Smooth muscle cell (in vitro differentiated cells): ENCODE data around the gene SDHC. TPM values are rescaled to one million over a fixed set of nuclear protein-coding genes. Genes with fewer than 3 reads are reported as not detected.

Source experiments
- DNase-seq: peaks from one replicate; lab custom pipeline; 2025; ENCODE audit not compliant: unreplicated experiment; lab: John Stamatoyannopoulos, UW
- H2AFZ ChIP-seq: fragments of 200-600 bp; sonication (generic); 2 replicates; pipeline ENCODE4 v1.6.0; 2016; ENCODE audit warnings: antibody characterized with exemption, low read depth, mild to moderate bottlenecking
- H3F3A ChIP-seq: fragments of 200-600 bp; sonication (generic); 2 replicates; pipeline ENCODE4 v1.6.0; 2017; ENCODE audit warnings: antibody characterized with exemption, low read depth
- H3K27ac ChIP-seq: fragments of 200-600 bp; sonication (generic); 2 replicates; pipeline ENCODE4 v1.5.1; 2016; ENCODE audit warnings: low read depth, mild to moderate bottlenecking
- H3K27me3 ChIP-seq: fragments of 200-600 bp; sonication (generic); 2 replicates; pipeline ENCODE4 v1.6.1; 2016; ENCODE audit warnings: low read depth, mild to moderate bottlenecking
- H3K36me3 ChIP-seq: fragments of 200-600 bp; sonication (generic); 2 replicates; pipeline ENCODE4 v1.5.1; 2016; ENCODE audit warnings: low read depth
- H3K4me1 ChIP-seq: fragments of 200-600 bp; sonication (generic); 2 replicates; pipeline ENCODE4 v1.5.1; 2016; ENCODE audit warnings: low read depth
- H3K4me2 ChIP-seq: fragments of 200-600 bp; sonication (generic); 2 replicates; pipeline ENCODE4 v1.6.0; 2016; ENCODE audit warnings: mild to moderate bottlenecking
- H3K4me3 ChIP-seq: fragments of 200-600 bp; sonication (generic); 2 replicates; pipeline ENCODE4 v1.5.1; 2016; ENCODE audit warnings: mild to moderate bottlenecking
- H3K79me2 ChIP-seq: fragments of 200-600 bp; sonication (generic); 2 replicates; pipeline ENCODE4 v1.6.0; 2016; ENCODE audit warnings: low read depth, mild to moderate bottlenecking
- H3K9ac ChIP-seq: fragments of 200-600 bp; sonication (generic); 2 replicates; pipeline ENCODE4 v1.6.0; 2016; ENCODE audit warnings: low read depth
- H3K9me3 ChIP-seq: fragments of 200-600 bp; sonication (generic); replicated peaks from 2 replicates; pipeline ENCODE4 v1.5.1; 2016; ENCODE audit warnings: low read depth
- H4K20me1 ChIP-seq: fragments of 200-600 bp; sonication (generic); 2 replicates; pipeline ENCODE4 v1.6.0; 2016; ENCODE audit warnings: low read depth
- WGBS: methylation state at CpG from one replicate; pipeline ENCODE4 v1.1.7; 2016; ENCODE audit warnings: low lambda C conversion rate; 5-methylcytosine and 5-hydroxymethylcytosine counted together
- polyA plus RNA-seq: library from polyadenylated mRNA; unstranded; fragments of >200 nt; fragmentation: Nextera tagmentation; extraction: Ambion mirVana; gene quantifications from 2 replicates; pipeline ENCODE4 v1.2.1, GENCODE V29; 2016
- total RNA-seq: library from RNA; depleted of rRNA; stranded (reverse); fragments of >200 nt; gene quantifications from 2 replicates; pipeline ENCODE4 v1.2.3, GENCODE V29; 2014
- TF ChIP-seq, protein P1 (sequence below): fragments of 200-600 bp; sonication (generic); IDR thresholded peaks from 2 replicates; pipeline ENCODE4 v1.5.1; 2017; ENCODE audit warnings: borderline replicate concordance, mild to moderate bottlenecking, antibody characterized with exemption; ENCODE audit not compliant: insufficient read depth, poor library complexity, severe bottlenecking

SDHC gene
- total and polyA plus RNA-seq, 2 experiments from 2014 or later, result 179 to 342 TPM

DNA sequence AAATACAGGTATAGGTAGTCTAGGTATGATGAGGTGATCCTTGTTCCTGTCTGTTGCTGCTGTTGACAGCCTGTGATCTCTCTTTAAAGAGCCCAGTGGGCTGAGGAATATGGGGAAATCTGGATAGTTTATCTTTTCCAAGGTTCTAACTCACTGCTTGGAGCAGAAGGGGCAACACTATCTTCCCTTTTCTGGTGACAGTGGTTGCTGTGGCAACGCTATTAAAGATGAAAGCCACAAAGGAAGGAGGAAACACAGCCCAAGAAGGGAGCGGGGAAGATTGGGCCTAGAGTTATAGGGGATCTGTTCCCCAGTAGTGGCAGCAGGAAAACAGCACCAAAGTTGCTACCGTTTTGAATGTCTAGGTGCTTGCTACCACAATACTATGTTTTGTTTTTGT is 46.9 kb upstream of the SDHC start:
- no peak overlapping the region for H2AFZ ChIP-seq
- H3K27me3 ChIP-seq, result peaks cover 6% of the 10 kb centered on the region
- H3K79me2 ChIP-seq, result no peaks in the 10 kb centered on the region
- H3K36me3 ChIP-seq, result no peaks in the 10 kb centered on the region
- H3K27ac ChIP-seq, result no peak overlapping the region
- WGBS, result 73% methylated on average over 3 of the region's 3 CpGs
- no peak overlapping the region for H3K9ac ChIP-seq
- no peaks in the 10 kb centered on the region for H3K9me3 ChIP-seq
- no peaks in the 10 kb centered on the region for H4K20me1 ChIP-seq
- TF ChIP-seq, protein P1, sequence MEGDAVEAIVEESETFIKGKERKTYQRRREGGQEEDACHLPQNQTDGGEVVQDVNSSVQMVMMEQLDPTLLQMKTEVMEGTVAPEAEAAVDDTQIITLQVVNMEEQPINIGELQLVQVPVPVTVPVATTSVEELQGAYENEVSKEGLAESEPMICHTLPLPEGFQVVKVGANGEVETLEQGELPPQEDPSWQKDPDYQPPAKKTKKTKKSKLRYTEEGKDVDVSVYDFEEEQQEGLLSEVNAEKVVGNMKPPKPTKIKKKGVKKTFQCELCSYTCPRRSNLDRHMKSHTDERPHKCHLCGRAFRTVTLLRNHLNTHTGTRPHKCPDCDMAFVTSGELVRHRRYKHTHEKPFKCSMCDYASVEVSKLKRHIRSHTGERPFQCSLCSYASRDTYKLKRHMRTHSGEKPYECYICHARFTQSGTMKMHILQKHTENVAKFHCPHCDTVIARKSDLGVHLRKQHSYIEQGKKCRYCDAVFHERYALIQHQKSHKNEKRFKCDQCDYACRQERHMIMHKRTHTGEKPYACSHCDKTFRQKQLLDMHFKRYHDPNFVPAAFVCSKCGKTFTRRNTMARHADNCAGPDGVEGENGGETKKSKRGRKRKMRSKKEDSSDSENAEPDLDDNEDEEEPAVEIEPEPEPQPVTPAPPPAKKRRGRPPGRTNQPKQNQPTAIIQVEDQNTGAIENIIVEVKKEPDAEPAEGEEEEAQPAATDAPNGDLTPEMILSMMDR, result no peak
- DNase-seq, result no peak
- H3K4me2 ChIP-seq, result no peak overlapping the region
- H3K4me1 ChIP-seq, result no peaks in the 10 kb centered on the region
- no peak overlapping the region for H3K4me3 ChIP-seq
- no peaks in the 10 kb centered on the region for H3F3A ChIP-seq

DNA sequence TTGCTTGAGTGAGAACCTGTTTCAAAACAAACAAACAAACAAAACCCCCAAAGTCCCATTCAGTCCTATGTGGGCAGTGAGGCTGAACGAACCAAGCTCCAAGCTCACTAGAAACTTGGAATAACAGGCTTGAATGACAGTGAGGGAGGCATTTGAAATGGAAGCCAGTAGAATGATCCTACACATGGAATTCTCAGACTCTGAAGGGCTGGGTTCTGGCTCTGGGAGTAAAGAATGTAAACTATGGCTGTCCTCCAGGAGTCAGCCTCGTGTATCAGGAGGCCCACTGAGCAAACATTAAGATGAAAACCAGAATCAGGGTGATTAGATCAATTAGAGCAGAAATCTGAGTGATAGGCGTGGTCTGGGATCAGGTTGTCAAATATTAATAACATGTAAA is 40.8 kb upstream of the SDHC start:
- Histone ChIP-seq H3K4me3 (no peak overlapping the region), H3K9ac (no peak overlapping the region), H4K20me1 (no peaks in the 10 kb centered on the region), H3K4me2 (no peak overlapping the region), H3K27ac (no peak overlapping the region), H3K36me3 (no peaks in the 10 kb centered on the region), H3K9me3 (no peaks in the 10 kb centered on the region), H3K4me1 (no peaks in the 10 kb centered on the region), H2AFZ (no peak overlapping the region), H3F3A (no peaks in the 10 kb centered on the region), H3K79me2 (no peaks in the 10 kb centered on the region), H3K27me3 (peaks cover 15% of the 10 kb centered on the region)
- no peak for DNase-seq
- 59% methylated on average over 3 of the region's 3 CpGs for WGBS
- TF ChIP-seq, protein P1, result no peak

GRCh38 chr1:161274874-161275273 is 39.3 kb upstream of the SDHC start:
- WGBS, result 63% methylated on average over 3 of the region's 3 CpGs
- H3K36me3 ChIP-seq, result no peaks in the 10 kb centered on the region
- TF ChIP-seq, protein P1, result no peak
- no peaks in the 10 kb centered on the region for H3K9me3 ChIP-seq
- peaks cover 28% of the 10 kb centered on the region for H3K27me3 ChIP-seq
- no peaks in the 10 kb centered on the region for H3F3A ChIP-seq
- H3K4me3 ChIP-seq, result no peak overlapping the region
- no peak overlapping the region for H3K27ac ChIP-seq
- H3K4me2 ChIP-seq, result no peak overlapping the region
- no peaks in the 10 kb centered on the region for H3K4me1 ChIP-seq
- no peaks in the 10 kb centered on the region for H3K79me2 ChIP-seq
- H2AFZ ChIP-seq, result no peak overlapping the region
- DNase-seq, result no peak
- H3K9ac ChIP-seq, result no peak overlapping the region
- no peaks in the 10 kb centered on the region for H4K20me1 ChIP-seq

GRCh38 chr1:161282991-161283390 is 31.2 kb upstream of the SDHC start:
- H3K79me2 ChIP-seq, result no peaks in the 10 kb centered on the region
- no peaks in the 10 kb centered on the region for H3F3A ChIP-seq
- H3K27me3 ChIP-seq, result peaks cover 32% of the 10 kb centered on the region
- DNase-seq, result no peak
- WGBS, result 94% methylated on average over 1 of the region's 1 CpG
- no peaks in the 10 kb centered on the region for H4K20me1 ChIP-seq
- no peaks in the 10 kb centered on the region for H3K4me1 ChIP-seq
- H2AFZ ChIP-seq, result no peak overlapping the region
- H3K4me2 ChIP-seq, result peak overlapping the region; percentile 52
- no peak overlapping the region for H3K9ac ChIP-seq
- no peaks in the 10 kb centered on the region for H3K36me3 ChIP-seq
- H3K4me3 ChIP-seq, result no peak overlapping the region
- no peak overlapping the region for H3K27ac ChIP-seq
- H3K9me3 ChIP-seq, result no peaks in the 10 kb centered on the region
- TF ChIP-seq, protein P1, result no peak
